OCI-LY7 (cell line): Measurements from ENCODE around the gene CTNNA2. TPM values are rescaled to one million over a fixed set of nuclear protein-coding genes. Genes with fewer than 3 reads are reported as not detected.

Experiments used
- BruUV-seq: library from RNA; stranded (reverse); fragments of 400-500 nt; replicated peaks from 2 replicates; lab custom pipeline; 2021; lab: Mats Ljungman, UMichigan
- CTCF ChIA-PET: fragments of 300-600 bp; sonication (Branson Sonifier 250); formaldehyde crosslinking; loops from one replicate; lab custom pipeline; 2022; ENCODE audit warnings: antibody characterized with exemption; ENCODE audit not compliant: unreplicated experiment; lab: Charles Lee
- POLR2A ChIA-PET: fragments of 300-600 bp; sonication (Branson Sonifier 250); formaldehyde crosslinking; loops from one replicate; lab custom pipeline; 2022; ENCODE audit warnings: antibody characterized with exemption; lab: Charles Lee
- DNase-seq: peaks from one replicate; pipeline ENCODE4 v3.0.0-alpha.2; 2015; ENCODE audit warnings: low spot score
- H2AFZ ChIP-seq: fragments of 200-600 bp; sonication (generic), shearing (Covaris generic); 2 replicates; pipeline ENCODE4 v1.6.1; 2014; ENCODE audit warnings: mild to moderate bottlenecking, antibody characterized with exemption, low read length, moderate library complexity
- H3K27ac ChIP-seq: fragments of 200-600 bp; sonication (generic); 2 replicates; pipeline ENCODE4 v1.5.1; 2014; ENCODE audit warnings: mixed run types, low read depth, mild to moderate bottlenecking, moderate library complexity, low read length, inconsistent platforms; ENCODE audit not compliant: poor library complexity, severe bottlenecking
- H3K36me3 ChIP-seq: fragments of 200-600 bp; sonication (generic); 2 replicates; pipeline ENCODE4 v1.6.1; 2014; ENCODE audit warnings: mild to moderate bottlenecking, antibody characterized with exemption, low read length, moderate library complexity, mixed read lengths; ENCODE audit not compliant: insufficient read depth
- H3K4me1 ChIP-seq: fragments of 200-600 bp; sonication (generic); 2 replicates; pipeline ENCODE4 v1.5.1; 2014; ENCODE audit warnings: mild to moderate bottlenecking, low read length; ENCODE audit not compliant: insufficient read depth, poor library complexity, severe bottlenecking
- H3K4me2 ChIP-seq: fragments of 200-600 bp; sonication (generic); 2 replicates; pipeline ENCODE4 v1.6.1; 2014; ENCODE audit warnings: mild to moderate bottlenecking, low read length
- H3K4me3 ChIP-seq: fragments of 200-600 bp; sonication (generic); 2 replicates; pipeline ENCODE4 v1.5.1; 2014; ENCODE audit warnings: mild to moderate bottlenecking, low read depth, low read length; ENCODE audit not compliant: poor library complexity, severe bottlenecking
- H3K79me2 ChIP-seq: fragments of 200-600 bp; sonication (generic); 2 replicates; pipeline ENCODE4 v1.6.1; 2016; ENCODE audit warnings: low read depth, mild to moderate bottlenecking, low read length, moderate library complexity, mixed read lengths; ENCODE audit not compliant: insufficient read depth
- H3K9me2 ChIP-seq: fragments of 200-600 bp; sonication (generic); 2 replicates; pipeline ENCODE4 v1.6.1; 2016; ENCODE audit warnings: mild to moderate bottlenecking, low read length, mixed read lengths; ENCODE audit not compliant: insufficient read depth
- H3K9me3 ChIP-seq: fragments of 200-600 bp; sonication (generic); 2 replicates; pipeline ENCODE4 v1.6.1; 2014; ENCODE audit warnings: mild to moderate bottlenecking, mixed run types, low read length, mixed read lengths
- H4K20me1 ChIP-seq: fragments of 200-600 bp; sonication (generic); 2 replicates; pipeline ENCODE4 v1.6.1; 2014; ENCODE audit warnings: mild to moderate bottlenecking, antibody characterized with exemption, low read length, moderate library complexity, mixed read lengths; ENCODE audit not compliant: insufficient read depth
- CTCF ChIP-seq: fragments of 200-600 bp; sonication (generic); conservative IDR thresholded peaks from 2 replicates; pipeline ENCODE4 v1.5.1; 2014; ENCODE audit warnings: mild to moderate bottlenecking, antibody characterized with exemption, low read length, moderate library complexity, mixed read lengths
- EZH2phosphoT487 ChIP-seq: fragments of 200-600 bp; sonication (generic); IDR thresholded peaks from 2 replicates; pipeline ENCODE4 v1.6.1; 2018; ENCODE audit warnings: low read depth, borderline replicate concordance, mild to moderate bottlenecking, mixed run types, antibody characterized with exemption, low read length, moderate library complexity, mixed read lengths
- intact Hi-C: fragments of 100-400 bp; cut with micrococcal nuclease; formaldehyde crosslinking; loops from one replicate; pipeline ENCODE4 v1.10.0; 2022; ENCODE audit not compliant: unreplicated experiment
- total RNA-seq, 2 experiments: library from RNA; depleted of rRNA in 1 of 2; stranded (reverse); fragments of >200 nt in 1 of 2; shearing (Covaris generic) in 1 of 2; gene quantifications; 2 replicates each; pipeline ENCODE4 v1.2.3, GENCODE V29; 2014 to 2022

CTNNA2 gene
- total RNA-seq, 2 experiments from 2014 or later, result 0.19 to 2.7 TPM

- H2AFZ ChIP-seq, result no peak overlapping the region
- no TSS peak for BruUV-seq
- TF ChIP-seq EZH2phosphoT487, result no peak
- no peak for TF ChIP-seq CTCF
- POLR2A ChIA-PET, result no interaction called here
- intact Hi-C loops, result no loop called here
- H3K9me2 ChIP-seq, result no peaks in the 10 kb centered on the region
- DNase-seq, result no peak
- no peaks in the 10 kb centered on the region for H3K79me2 ChIP-seq
- CTCF ChIA-PET, result no interaction called here
- no peak overlapping the region for H3K27ac ChIP-seq
- H3K4me1 ChIP-seq, result no peaks in the 10 kb centered on the region
- H4K20me1 ChIP-seq, result no peaks in the 10 kb centered on the region
- H3K4me2 ChIP-seq, result no peak overlapping the region
- no peaks in the 10 kb centered on the region for H3K9me3 ChIP-seq
- H3K36me3 ChIP-seq, result no peaks in the 10 kb centered on the region
- no peak overlapping the region for H3K4me3 ChIP-seq
Observed at GRCh38 chr2:79936715-79937114, 423.9 kb downstream of the CTNNA2 start.

GRCh38 chr2:79938648-79939047 is 425.8 kb downstream of the CTNNA2 start:
- Histone ChIP-seq H3K4me2 (no peak overlapping the region), H3K9me2 (no peaks in the 10 kb centered on the region), H4K20me1 (no peaks in the 10 kb centered on the region), H3K79me2 (no peaks in the 10 kb centered on the region), H3K27ac (no peak overlapping the region), H3K4me1 (no peaks in the 10 kb centered on the region), H3K36me3 (no peaks in the 10 kb centered on the region), H2AFZ (no peak overlapping the region), H3K9me3 (no peaks in the 10 kb centered on the region), H3K4me3 (no peak overlapping the region)
- no peak for TF ChIP-seq EZH2phosphoT487
- no peak for TF ChIP-seq CTCF
- CTCF ChIA-PET, result interaction anchor here (0.6 kb wide), 1 partner anchor 20 kb away, joined by 3 read pairs; no protein-coding TSS in a partner anchor
- no TSS peak for BruUV-seq
- no peak for DNase-seq
- intact Hi-C loops, result no loop called here
- POLR2A ChIA-PET, result no interaction called here

DNA sequence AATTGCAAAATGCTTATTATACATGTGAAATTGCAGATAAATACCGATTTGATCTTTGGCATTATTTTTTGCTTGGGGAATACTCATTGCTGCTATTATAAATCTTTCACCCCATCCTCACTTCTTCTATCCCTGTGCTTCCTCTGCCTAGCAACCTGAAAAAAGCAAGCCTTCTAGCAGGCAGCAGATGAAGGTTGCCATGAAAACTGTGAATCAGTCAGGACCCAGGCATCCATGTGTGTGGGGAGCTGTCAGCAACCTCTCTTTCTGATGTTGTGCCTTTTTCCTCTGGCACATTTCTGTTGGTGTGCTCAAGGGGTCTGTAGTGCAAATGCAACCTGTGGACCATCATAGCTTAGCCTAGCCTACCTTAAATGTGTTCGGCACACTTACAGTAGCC is 427.5 kb downstream of the CTNNA2 start:
- Histone ChIP-seq H4K20me1 (no peaks in the 10 kb centered on the region), H2AFZ (no peak overlapping the region), H3K27ac (no peak overlapping the region), H3K9me2 (no peaks in the 10 kb centered on the region), H3K79me2 (no peaks in the 10 kb centered on the region), H3K4me1 (no peaks in the 10 kb centered on the region), H3K9me3 (no peaks in the 10 kb centered on the region), H3K4me2 (no peak overlapping the region), H3K36me3 (no peaks in the 10 kb centered on the region), H3K4me3 (no peak overlapping the region)
- no peak for DNase-seq
- intact Hi-C loops, result no loop called here
- POLR2A ChIA-PET, result interaction anchor here (0.6 kb wide), 1 partner anchor 17 kb away, joined by 4 read pairs; no protein-coding TSS in a partner anchor
- TF ChIP-seq EZH2phosphoT487 (no peak), CTCF (no peak)
- BruUV-seq, result no TSS peak
- CTCF ChIA-PET, result no interaction called here
